HG03108 (cell line): ENCODE data around the gene KRTAP5-5.

Experiments used
- ATAC-seq: cut with Tn5 transposase; IDR thresholded peaks from one replicate; pipeline ENCODE4 v1.9.1; 2021; ENCODE audit warnings: moderate library complexity; ENCODE audit not compliant: unreplicated experiment

Gene KRTAP5-5

DNA sequence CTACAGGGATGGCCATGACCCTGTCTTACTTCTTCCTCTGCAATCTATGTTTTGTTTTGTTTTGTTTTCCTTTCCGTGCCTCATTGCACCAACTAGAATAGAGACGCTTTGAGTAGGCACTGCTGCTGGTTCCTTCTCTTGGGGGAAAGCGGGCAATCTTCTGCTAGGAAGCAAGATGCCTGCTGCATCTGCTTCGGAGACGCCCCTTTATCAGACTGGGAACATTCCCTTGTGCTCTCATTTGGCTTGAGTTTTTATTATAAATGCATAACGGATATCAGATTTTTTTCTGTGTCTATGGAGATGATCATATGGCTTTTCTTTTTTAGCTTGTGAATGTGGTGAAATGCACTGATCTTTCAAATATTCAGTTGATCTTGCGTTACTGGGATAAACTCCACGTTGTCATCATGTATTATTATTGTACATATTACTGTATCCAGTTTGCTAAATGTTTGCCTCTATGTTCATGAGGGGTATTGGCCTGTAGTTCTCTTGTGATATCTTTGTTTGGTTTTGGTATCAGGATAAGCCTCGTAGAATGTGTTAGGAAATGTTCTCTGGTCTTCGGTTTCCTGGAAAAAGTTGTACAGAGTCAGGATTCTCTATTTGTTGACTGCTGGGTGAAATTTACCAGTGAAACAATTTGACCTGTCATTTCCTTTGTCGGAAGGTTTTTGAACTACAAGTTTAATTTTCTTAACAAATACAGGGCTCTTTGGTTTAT, 44.0 kb downstream of the KRTAP5-5 start:
- ATAC-seq, result no peak

DNA sequence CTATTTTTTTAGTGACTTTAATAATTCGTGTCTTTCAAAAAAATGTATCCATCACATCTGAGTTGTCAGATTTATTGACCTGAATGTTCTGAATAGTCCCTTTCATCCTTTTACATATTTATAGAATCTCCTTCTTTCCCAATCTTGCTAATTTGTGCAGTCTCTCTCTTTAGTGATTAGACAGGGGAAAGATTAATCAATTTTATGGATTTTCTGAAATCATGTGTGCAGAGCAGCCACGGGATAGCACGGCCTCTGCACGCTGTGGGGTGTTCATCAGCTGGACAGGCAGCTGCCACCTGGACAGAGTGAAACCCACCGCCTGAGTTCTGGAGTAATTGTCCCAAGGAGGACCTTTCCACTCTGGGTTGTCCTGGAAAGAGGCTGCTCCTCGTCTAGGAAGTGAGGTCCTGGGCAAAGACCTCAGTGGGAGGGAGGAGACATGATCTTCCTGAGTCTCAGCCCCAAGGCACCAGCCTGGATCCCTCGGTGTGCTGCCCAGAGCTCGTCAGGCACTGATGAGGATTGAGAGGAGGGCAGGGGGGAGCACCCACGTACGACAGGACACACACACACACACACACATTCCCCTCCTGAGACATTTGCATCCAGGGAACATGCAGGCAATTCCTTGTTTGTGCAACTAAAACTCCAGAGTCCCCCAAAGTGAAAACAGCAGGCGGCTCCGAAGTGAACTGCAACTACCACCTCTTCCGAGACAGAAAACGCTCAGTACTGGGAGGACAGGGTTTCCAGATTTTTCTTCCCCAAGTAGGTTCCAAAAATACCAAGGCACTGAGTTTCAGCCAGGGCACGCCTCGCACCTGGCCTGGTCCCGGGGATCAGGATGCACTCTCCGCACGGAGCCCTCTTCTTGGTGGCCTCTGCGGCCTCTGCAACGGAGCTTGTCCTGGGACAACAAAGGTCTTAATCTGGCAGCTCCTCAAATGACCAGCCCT, 44.9 kb downstream of the KRTAP5-5 start:
- no peak for ATAC-seq

GRCh38 chr11:1675536-1676228, 46.1 kb downstream of the KRTAP5-5 start:
- no peak for ATAC-seq

GRCh38 chr11:1676229-1676740, 46.7 kb downstream of the KRTAP5-5 start:
- ATAC-seq, result no peak

- ATAC-seq, result no peak
Observed at GRCh38 chr11:1679881-1680280, 50.3 kb downstream of the KRTAP5-5 start.
